D341Med (cell line): ENCODE results near the gene BCR.

Source experiments
- DNase-seq: peaks from one replicate; pipeline ENCODE4 v3.0.0; 2012; ENCODE audit warnings: low spot score

Gene BCR

GRCh38 chr22:23151827-23152226 is 28.5 kb upstream of the BCR start:
- no peak for DNase-seq

DNA sequence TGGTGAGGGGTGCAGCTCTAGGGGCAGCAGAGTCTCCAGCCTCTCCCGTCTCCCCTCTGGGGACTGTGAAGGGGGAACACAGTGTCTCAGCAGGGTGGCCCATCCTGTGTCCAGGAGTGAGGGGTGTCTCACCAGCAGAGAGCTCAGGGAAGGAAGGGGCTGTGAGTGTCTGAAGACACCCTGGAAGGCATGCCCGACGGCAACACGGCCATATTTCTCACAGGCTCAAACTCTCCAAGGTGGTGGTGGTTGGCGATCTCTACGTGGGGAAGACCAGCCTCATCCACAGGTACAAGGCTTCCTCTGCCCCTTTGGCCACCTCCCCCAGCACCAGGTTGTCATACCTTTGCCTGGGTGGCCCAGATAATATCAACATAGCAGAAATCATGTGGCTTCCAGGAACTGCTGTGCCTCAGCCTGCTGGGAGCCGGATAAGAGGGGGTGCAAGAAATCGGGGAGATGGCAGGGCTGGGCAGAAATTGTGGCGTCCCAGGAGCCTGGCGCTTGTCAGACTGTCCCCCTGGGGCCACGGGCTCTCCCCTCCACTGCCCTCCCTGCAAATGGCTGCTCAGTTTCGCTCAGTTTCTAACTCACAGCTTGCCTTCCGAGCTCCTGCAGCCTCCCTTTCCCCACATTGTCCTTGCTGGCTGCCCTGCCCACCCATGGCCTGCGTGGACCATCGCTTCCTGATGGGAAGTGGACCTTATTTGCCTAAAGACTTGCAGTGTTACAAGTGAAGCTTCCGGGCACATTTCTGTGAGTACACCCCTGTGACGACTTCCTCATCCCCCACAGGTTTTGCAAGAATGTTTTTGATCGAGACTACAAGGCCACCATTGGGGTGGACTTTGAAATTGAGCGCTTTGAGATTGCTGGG is 27.8 kb upstream of the BCR start:
- DNase-seq = no peak

DNA sequence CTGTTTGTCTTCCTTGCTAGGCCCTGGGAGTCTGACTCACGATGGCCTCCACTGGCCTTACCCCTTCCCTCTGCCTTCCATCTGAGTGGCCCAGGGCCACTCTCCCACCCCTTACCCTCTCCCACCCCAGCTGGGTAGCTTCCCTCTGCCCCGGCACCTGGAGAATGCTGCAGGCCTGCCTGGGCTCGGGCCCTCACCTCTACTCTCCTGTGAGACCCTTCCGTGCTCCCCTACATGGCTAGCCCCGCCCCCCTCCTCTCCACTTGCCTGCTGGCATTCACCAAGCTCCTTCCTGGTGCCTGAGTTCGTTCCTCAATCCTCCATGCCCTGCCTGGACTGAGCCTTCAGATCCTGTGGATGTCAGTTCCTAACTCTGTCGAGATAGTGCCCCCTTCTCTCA is 26.3 kb upstream of the BCR start:
- DNase-seq = no peak

DNA sequence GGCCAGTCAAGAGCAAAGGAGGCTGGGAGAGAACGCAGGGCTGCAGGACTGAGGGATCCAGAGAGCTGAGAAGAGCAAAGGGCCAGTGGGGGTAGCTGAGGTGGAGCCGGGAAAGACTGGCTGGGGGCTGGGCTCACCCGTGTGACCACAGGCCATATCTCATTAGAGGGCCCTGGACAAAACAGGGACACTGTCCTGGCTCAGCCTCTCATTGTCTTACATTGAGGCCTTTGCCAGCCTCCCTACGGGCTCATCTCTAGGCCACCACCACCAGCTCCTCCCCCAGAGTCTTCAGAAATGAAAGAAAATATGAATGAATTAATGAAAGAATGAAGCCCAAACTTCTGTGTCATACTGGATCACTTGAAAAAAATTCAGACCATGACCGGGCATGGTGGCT is 25.8 kb upstream of the BCR start:
- no peak for DNase-seq

DNA sequence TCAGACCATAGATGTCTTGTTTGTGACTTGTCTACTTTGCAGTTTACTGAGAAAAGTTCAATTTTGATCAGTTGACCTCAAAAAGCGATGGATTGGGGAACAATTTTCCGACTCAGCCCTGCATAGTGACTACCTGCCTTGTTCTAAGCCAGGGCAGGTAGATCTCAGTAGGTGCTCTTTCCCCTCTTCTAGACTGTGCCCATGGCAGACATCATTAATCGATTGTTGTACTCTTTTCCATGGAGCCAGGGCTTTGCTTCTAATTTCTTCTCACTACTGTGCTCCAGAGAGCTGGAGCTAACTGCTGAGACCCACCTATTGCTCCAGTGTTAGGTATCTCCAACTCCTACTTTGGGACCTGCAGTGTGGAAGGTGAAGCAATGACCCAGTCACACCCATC is 25.2 kb upstream of the BCR start:
- DNase-seq = no peak

DNA sequence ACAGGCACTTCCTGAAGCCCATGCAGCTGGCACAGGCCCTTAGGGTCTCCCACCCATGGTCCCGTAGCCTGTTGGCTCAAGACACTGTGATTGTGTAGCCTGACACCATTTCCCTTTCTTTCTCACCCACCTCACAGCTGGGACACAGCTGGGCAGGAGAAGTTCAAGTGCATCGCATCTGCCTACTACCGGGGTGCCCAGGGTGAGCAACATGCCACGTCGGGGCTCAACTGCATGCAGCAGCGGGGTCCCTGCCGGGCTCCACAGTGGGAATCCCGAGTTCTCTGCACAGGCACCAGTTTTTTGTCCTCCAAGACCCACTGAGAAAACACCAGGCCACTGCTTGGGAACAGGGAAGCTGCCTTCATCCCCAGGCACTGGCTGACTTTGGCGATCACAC is 24.5 kb upstream of the BCR start:
- DNase-seq = no peak

DNA sequence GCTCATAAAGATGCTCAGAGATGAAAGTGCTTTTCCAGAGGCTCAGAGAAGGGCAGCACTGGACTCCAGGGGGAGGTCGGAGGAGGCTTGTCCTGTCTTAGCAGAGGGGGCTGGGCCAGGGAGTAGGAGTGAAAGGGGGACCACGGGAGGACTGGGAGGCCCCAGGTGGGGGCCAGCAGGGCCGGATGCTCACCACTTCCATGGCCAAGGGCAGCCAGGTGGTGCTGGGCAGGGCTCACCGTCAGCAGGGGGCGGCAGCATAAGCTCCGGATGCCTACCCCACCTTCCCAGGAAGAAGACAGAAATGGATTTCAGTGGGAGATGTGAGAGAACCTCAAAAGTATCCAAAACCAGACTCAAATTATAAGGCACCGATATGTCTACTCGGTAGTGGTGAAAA is 24.0 kb upstream of the BCR start:
- DNase-seq = no peak

DNA sequence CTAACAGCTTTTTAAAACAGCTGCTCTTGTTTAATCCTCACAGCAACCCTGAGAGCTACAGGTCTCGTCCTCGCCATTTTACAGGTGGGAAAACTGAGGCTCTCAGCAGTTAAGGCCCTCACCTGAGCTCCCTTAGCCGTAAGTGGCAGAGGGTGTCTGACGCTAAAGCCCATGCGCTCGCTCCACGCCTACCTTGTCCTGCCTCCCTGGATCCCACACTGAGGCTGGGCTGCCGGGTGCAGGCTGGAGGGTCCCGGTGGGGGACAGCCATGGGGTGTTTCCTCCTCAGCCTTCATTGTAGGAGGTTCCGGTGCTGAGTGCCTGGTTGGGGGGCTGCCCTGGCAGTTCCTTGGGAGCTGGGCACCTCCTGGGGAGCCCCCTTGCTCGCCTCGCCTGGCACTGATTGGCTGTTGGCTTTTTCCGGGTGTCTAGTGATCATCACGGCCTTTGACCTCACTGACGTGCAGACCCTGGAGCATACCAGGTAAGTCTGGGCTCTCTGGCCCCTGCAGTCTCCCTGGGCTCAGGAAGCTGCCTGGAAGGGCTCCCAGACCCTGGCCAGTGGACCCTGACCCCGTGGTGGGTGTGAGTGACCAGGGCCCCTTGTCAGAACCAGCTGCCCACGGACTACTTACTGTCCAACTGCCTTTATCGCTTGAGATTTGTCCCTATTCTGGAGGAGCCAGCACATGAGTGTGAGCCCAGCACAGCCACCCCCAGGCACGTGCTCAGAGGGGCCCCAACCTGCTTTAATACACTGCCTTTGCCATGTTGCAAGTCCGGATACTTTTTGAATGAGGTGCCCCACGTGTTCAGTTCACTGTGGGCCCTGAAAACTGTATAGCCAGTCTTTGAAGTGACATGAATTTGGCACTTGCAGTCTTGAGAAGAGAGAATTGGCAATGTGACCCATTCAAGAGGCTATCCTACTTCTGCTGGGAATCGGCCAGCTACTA is 22.5 kb upstream of the BCR start:
- DNase-seq = no peak

- DNase-seq = no peak
These were observed 21.6 kb upstream of the BCR start for GRCh38 chr22:23158516-23159290.

DNA sequence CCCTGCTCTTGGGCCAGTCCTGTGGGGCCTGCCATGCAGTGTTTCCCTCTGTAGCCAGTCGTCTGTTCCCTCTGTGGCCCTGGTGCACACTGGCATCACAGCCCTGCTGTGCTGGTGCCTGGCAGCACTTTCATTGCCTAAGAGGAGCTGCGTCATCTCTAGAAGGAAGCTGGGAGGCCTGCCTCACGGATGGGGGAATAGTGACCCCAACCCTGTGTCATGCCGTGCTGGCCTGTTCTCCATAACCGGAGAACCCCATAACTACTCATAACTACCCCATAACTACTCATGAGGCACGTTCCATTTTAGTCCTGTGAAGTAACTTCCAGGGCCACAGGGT is 21.0 kb upstream of the BCR start:
- DNase-seq = no peak

DNA sequence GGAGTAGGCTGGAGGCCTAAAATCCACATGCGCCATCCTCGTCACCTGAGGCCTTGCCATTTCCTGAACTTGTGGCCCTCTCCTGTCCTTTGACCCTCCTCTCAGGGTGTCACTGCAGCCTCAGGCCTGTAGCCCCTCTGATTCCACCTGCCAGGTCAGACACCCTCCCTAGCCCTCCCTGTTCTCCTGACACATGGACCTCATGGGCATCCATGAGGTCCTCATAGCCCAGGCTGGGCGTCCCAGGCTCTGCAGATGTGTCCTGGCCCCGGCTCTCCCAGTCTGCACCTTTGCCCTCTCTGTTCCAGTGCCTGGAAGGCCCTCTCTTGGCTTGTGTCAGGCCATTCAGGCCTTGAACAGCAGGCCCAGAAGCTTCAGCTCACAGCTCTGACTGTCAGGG is 19.3 kb upstream of the BCR start:
- DNase-seq = no peak

DNA sequence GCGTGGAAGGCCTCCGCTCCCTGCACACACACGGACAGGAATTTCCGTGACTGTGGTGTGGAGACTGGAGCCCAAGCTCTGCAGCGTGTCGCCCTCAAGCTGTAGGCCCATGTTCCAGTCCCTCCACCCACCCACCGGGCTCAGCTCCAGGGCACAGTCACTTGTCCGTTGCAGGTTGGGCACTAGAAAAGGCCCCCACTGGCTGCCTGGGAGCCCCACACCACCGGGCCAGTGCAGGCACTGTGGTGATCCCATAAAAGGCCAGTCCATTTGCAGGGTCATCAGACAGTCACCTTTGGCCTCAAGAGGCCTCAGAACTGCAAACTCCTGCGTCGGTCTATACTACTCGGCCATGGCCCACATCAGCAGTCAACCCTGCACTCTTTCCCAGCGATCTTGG is 18.7 kb upstream of the BCR start:
- DNase-seq = no peak

- no peak for DNase-seq
These were observed 16.6 kb upstream of the BCR start for GRCh38 chr22:23163665-23164064.

DNA sequence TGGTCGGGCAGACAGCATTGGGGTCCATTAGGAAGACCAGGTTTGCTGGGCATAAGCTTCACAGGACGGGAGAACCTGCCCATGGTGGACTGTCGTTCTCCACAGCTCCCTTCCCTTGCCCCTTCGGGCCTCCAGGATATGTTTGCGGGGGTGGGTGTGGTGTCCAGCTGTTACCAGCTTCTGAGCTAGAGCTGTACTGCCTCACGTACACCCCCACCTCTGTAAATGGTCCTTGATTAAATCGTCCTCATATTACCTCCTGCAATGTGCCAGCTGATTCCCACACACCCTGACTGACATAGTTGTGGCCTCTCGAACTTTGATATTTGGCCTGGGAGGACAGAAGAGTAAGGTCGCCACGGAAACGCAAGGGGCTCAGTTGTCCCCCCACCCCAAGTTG is 16.2 kb upstream of the BCR start:
- no peak for DNase-seq

- DNase-seq = no peak
These were observed 14.1 kb upstream of the BCR start for GRCh38 chr22:23166042-23166831.

DNA sequence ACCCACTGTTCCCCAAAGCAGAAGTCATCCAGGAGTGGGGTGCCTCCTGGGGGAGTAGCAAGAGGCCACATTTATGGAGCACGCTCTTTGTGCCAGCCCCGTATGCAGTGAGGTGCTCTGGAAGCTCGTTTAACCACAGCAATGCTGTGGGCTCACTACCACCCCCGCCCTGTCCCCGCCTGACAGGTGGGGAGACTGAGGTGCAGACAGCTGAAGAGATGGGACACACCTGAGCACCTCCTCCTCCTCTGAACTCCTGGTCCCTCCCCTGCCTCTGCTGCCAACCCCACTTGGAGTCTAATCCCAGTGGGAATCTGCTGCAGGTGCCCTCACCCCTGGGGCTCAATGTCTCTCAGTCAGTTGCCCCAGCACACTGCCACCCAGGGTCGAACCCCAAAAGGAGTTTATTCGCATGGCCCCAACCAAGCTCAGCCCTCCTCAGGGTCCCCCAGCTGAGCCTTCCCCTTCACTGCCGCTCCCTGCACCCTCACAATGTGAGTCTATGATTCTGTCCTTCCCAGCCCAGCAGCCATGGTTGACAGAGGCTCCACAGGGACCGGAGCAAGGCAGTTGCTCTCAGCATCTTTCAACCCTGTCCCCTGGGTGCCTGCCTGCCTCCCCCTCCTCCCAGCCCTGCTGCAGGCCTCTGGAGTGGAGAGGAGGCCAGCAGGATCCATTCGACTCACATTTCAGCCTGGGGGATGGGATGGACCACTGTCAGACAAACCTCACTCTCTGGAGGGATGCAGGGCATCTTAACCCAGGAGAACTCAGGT is 13.3 kb upstream of the BCR start:
- DNase-seq = no peak

GRCh38 chr22:23168391-23169042 is 11.8 kb upstream of the BCR start:
- no peak for DNase-seq

- DNase-seq = no peak
These were observed 11.3 kb upstream of the BCR start for GRCh38 chr22:23169043-23169406.

GRCh38 chr22:23175817-23176644 is 4.3 kb upstream of the BCR start:
- DNase-seq = no peak

GRCh38 chr22:23176645-23177027 is 3.7 kb upstream of the BCR start:
- no peak for DNase-seq
